H1 (cell line): Measurements from ENCODE around the gene CDH11.

ENCODE experiments used
- HDAC2 ChIP-seq, 2 experiments: fragments of 300-600 bp in 1 of 2; sonication (generic) in 1 of 2; IDR thresholded peaks; 2 replicates each; pipeline ENCODE4 v1.6.1; 2011 to 2012; ENCODE audit warnings: low read depth in 2 of 2, low read length in 2 of 2, mild to moderate bottlenecking in 2 of 2, moderate library complexity in 2 of 2, borderline replicate concordance in 1 of 2, inconsistent platforms in 1 of 2
- KDM1A ChIP-seq: fragments of 200-600, 300-600 bp; sonication (generic); IDR thresholded peaks from 2 replicates; pipeline ENCODE4 v1.7.1; 2016; ENCODE audit warnings: mild to moderate bottlenecking, low read length, borderline replicate concordance
- POLR2AphosphoS5 ChIP-seq: IDR thresholded peaks from 2 replicates; pipeline ENCODE4 v1.6.1; 2011; ENCODE audit warnings: low read depth, low read length
- RAD21 ChIP-seq, 2 experiments: IDR thresholded peaks in 1 of 2; conservative IDR thresholded peaks in 1 of 2; 2 replicates each; pipeline ENCODE4 v1.6.1; 2011; ENCODE audit warnings: low read depth in 2 of 2, low read length in 2 of 2, improper control_type of control experiment in 1 of 2, inconsistent platforms in 1 of 2, mild to moderate bottlenecking in 1 of 2, moderate library complexity in 1 of 2
- SIX5 ChIP-seq: IDR thresholded peaks from 2 replicates; pipeline ENCODE4 v1.6.1; 2011; ENCODE audit warnings: mild to moderate bottlenecking, low read depth, low read length
- SP1 ChIP-seq: IDR thresholded peaks from 2 replicates; pipeline ENCODE4 v1.6.1; 2011; ENCODE audit warnings: low read depth, low read length
- SRF ChIP-seq: IDR thresholded peaks from 2 replicates; pipeline ENCODE4 v1.6.1; 2011; ENCODE audit warnings: mild to moderate bottlenecking, low read depth, low read length, moderate library complexity
- TAF7 ChIP-seq: optimal IDR thresholded peaks from 2 replicates; pipeline ENCODE3; 2011; ENCODE audit warnings: low read depth, mild to moderate bottlenecking, inconsistent platforms, low read length, moderate library complexity, borderline replicate concordance
- TF ChIP-seq, protein P1 (sequence below), 3 experiments: IDR thresholded peaks; 1 replicate in 2 of 3; 2 replicates in 1 of 3; pipeline versions ENCODE4 v1.5.1 to v1.6.1; 2011; ENCODE audit warnings: low read length in 3 of 3, mild to moderate bottlenecking in 3 of 3, inconsistent platforms in 2 of 3, low read depth in 1 of 3, moderate library complexity in 1 of 3; ENCODE audit not compliant: insufficient read depth in 1 of 3; ENCODE audit errors: control extremely low read depth in 1 of 3

- TF ChIP-seq SP1 (no peak), HDAC2 (IDR thresholded peaks at IDR 0.05; ENCODE audit: borderline replicate concordance in 1 of 2, low read depth in 2 of 2, low read length in 2 of 2) (no peak), POLR2AphosphoS5 (no peak), TAF7 (no peak), RAD21 (IDR thresholded peaks at IDR 0.05 in 1 of 2, conservative IDR thresholded peaks at IDR 0.05 in 1 of 2; ENCODE audit: low read depth in 2 of 2, low read length in 2 of 2) (no peak), SIX5 (no peak), SRF (no peak), KDM1A (no peak)
- TF ChIP-seq, protein P1, sequence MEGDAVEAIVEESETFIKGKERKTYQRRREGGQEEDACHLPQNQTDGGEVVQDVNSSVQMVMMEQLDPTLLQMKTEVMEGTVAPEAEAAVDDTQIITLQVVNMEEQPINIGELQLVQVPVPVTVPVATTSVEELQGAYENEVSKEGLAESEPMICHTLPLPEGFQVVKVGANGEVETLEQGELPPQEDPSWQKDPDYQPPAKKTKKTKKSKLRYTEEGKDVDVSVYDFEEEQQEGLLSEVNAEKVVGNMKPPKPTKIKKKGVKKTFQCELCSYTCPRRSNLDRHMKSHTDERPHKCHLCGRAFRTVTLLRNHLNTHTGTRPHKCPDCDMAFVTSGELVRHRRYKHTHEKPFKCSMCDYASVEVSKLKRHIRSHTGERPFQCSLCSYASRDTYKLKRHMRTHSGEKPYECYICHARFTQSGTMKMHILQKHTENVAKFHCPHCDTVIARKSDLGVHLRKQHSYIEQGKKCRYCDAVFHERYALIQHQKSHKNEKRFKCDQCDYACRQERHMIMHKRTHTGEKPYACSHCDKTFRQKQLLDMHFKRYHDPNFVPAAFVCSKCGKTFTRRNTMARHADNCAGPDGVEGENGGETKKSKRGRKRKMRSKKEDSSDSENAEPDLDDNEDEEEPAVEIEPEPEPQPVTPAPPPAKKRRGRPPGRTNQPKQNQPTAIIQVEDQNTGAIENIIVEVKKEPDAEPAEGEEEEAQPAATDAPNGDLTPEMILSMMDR (IDR thresholded peaks at IDR 0.05; ENCODE audit: control extremely low read depth in 1 of 3, insufficient read depth in 1 of 3, low read depth in 1 of 3, low read length in 3 of 3) = no peak
Observed at GRCh38 chr16:65119901-65120401, 1.9 kb downstream of the CDH11 start.
